Renal cortical epithelial cell (primary cell): ENCODE results near the gene MAGEB16. TPM values are rescaled to one million over a fixed set of nuclear protein-coding genes. Genes with fewer than 3 reads are reported as not detected.

Experiments used
- DNase-seq: peaks from one replicate; pipeline ENCODE4 v3.0.0-alpha.2; 2011; ENCODE audit warnings: low read depth
- total RNA-seq: library from RNA; depleted of rRNA; stranded (reverse); fragments of >200 nt; gene quantifications from 2 replicates; pipeline ENCODE4 v1.2.3, GENCODE V29; 2014

Gene MAGEB16
- total RNA-seq = 0.17 TPM in 1 of 2 replicates, not detected in the other

- DNase-seq = no peak
Observed at GRCh38 chrX:35798042-35798441, at the start of gene MAGEB16. Gene MAGEB16, plus strand, starts transcription at chrX:35798342. Its CDS starts 3,855 bp downstream, at chrX:35802197.

GRCh38 chrX:35773958-35774564, 24.1 kb upstream of the MAGEB16 start:
- no peak for DNase-seq

- DNase-seq = no peak
Observed at GRCh38 chrX:35785075-35785474, 13.1 kb upstream of the MAGEB16 start.

- peak; percentile 0 for DNase-seq
Observed at GRCh38 chrX:35786271-35786670, 11.9 kb upstream of the MAGEB16 start.

- DNase-seq = no peak
Observed at GRCh38 chrX:35787867-35788266, 10.3 kb upstream of the MAGEB16 start.

- no peak for DNase-seq
Observed at GRCh38 chrX:35800474-35800873, 2.3 kb downstream of the MAGEB16 start.

- peak; percentile 65 for DNase-seq
Observed at GRCh38 chrX:35809781-35810180, 11.6 kb downstream of the MAGEB16 start.

GRCh38 chrX:35819241-35819640, 21.1 kb downstream of the MAGEB16 start:
- DNase-seq = no peak

- peak; percentile 63 for DNase-seq
Observed at GRCh38 chrX:35826503-35826902, 28.4 kb downstream of the MAGEB16 start.

GRCh38 chrX:35829501-35829900, 31.4 kb downstream of the MAGEB16 start:
- DNase-seq = no peak

- peak; percentile 68 for DNase-seq
Observed at GRCh38 chrX:35841872-35842271, 43.7 kb downstream of the MAGEB16 start.

GRCh38 chrX:35842674-35843073, 44.5 kb downstream of the MAGEB16 start:
- DNase-seq = no peak

GRCh38 chrX:35847736-35848135, 49.6 kb downstream of the MAGEB16 start:
- no peak for DNase-seq

Other genes starting within 250 kb of the MAGEB16 start
- gene CFAP47, start 121.4 kb downstream of the MAGEB16 start, total RNA-seq = 0.35 and 1.6 TPM in 2 replicates